Measurements from ENCODE around the gene TBC1D9.

The TBC1D9 gene

DNA sequence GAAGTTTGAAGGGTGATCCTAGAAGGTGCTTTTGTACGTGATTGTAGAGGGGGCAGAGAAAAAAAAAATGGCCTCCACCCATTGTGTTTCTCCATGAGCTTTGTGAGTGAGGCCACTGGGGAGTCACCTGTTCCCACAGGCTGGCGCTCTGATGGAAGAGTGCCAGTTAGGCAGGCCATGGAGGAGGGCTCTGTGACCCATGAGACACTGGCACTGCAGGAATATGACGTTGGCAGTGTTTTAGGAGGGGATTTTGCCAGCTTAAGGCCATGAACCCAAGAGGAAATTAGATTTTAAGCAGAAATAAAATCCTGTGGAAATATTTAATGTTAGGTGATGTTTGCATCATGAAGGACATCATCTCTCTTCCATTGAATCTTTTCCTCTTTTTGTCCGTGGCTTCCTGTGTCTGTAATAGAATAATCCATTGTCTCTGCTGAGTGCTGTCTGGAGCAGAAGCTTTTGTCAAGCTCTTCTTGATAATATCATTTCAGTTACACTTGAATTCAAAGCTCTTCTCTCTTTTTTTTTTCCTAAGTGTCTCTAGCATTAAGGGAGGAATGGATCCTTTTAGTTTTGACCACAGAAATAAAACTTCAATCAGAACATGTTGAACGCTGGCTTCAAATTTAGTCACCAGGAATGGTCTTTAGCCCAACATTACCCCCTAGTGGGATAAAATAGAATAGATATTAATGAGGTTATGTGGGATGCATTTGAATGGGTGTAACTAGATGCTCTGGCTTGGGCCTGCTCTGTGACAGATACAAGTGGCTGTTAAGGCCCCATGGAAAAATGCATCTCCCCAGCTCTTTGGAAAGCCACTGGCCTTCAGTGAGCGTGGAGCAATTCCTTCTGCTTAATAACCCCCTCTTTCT, 146.4 kb downstream of the TBC1D9 start:
- H3K9ac ChIP-seq (ENCODE audit: low read depth, low read length, poor library complexity, severe bottlenecking) = no peak overlapping the region
- H3K4me1 ChIP-seq (ENCODE audit: insufficient read depth, low read length, poor library complexity, severe bottlenecking) = no peaks in the 10 kb centered on the region
- no peak overlapping the region for H3K4me3 ChIP-seq (ENCODE audit: low read length, poor library complexity, severe bottlenecking)
- no peaks in the 10 kb centered on the region for H3F3A ChIP-seq (ENCODE audit: low read depth)
- H4K20me1 ChIP-seq (ENCODE audit: insufficient read depth, low read length, poor library complexity, severe bottlenecking) = no peaks in the 10 kb centered on the region
- no peak overlapping the region for H3K4me2 ChIP-seq (ENCODE audit: low read depth, low read length, poor library complexity, severe bottlenecking)
- no peaks in the 10 kb centered on the region for H3K79me2 ChIP-seq (ENCODE audit: insufficient read depth, low read length)
- no peaks in the 10 kb centered on the region for H3K9me3 ChIP-seq (ENCODE audit: insufficient read depth, low read depth, low read length)
- H2AFZ ChIP-seq (ENCODE audit: low read length) = peak overlapping the region; percentile 51
- H3K9me2 ChIP-seq (replicated peaks; ENCODE audit: low read depth, low read length) = no peaks in the 10 kb centered on the region
- TF ChIP-seq, protein P1, sequence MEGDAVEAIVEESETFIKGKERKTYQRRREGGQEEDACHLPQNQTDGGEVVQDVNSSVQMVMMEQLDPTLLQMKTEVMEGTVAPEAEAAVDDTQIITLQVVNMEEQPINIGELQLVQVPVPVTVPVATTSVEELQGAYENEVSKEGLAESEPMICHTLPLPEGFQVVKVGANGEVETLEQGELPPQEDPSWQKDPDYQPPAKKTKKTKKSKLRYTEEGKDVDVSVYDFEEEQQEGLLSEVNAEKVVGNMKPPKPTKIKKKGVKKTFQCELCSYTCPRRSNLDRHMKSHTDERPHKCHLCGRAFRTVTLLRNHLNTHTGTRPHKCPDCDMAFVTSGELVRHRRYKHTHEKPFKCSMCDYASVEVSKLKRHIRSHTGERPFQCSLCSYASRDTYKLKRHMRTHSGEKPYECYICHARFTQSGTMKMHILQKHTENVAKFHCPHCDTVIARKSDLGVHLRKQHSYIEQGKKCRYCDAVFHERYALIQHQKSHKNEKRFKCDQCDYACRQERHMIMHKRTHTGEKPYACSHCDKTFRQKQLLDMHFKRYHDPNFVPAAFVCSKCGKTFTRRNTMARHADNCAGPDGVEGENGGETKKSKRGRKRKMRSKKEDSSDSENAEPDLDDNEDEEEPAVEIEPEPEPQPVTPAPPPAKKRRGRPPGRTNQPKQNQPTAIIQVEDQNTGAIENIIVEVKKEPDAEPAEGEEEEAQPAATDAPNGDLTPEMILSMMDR (conservative IDR thresholded peaks at IDR 0.05; ENCODE audit: low read length) = peak; percentile 67
- TF ChIP-seq EZH2phosphoT487 (IDR thresholded peaks at IDR 0.05; ENCODE audit: borderline replicate concordance) = no peak
- H3K36me3 ChIP-seq (ENCODE audit: insufficient read depth, low read length) = no peaks in the 10 kb centered on the region
- H3K27me3 ChIP-seq (ENCODE audit: insufficient read depth, low read length, poor library complexity, severe bottlenecking) = no peaks in the 10 kb centered on the region

- Histone ChIP-seq H4K20me1 (ENCODE audit: insufficient read depth, low read length, poor library complexity, severe bottlenecking) (no peaks in the 10 kb centered on the region), H3K79me2 (ENCODE audit: insufficient read depth, low read length) (no peaks in the 10 kb centered on the region), H3K4me2 (ENCODE audit: low read depth, low read length, poor library complexity, severe bottlenecking) (no peak overlapping the region), H3K27me3 (ENCODE audit: insufficient read depth, low read length, poor library complexity, severe bottlenecking) (no peaks in the 10 kb centered on the region), H3K9me2 (replicated peaks; ENCODE audit: low read depth, low read length) (no peaks in the 10 kb centered on the region), H3K9ac (ENCODE audit: low read depth, low read length, poor library complexity, severe bottlenecking) (no peak overlapping the region), H3K4me1 (ENCODE audit: insufficient read depth, low read length, poor library complexity, severe bottlenecking) (no peaks in the 10 kb centered on the region), H3K36me3 (ENCODE audit: insufficient read depth, low read length) (no peaks in the 10 kb centered on the region), H3K4me3 (ENCODE audit: low read length, poor library complexity, severe bottlenecking) (no peak overlapping the region), H2AFZ (ENCODE audit: low read length) (no peak overlapping the region), H3F3A (ENCODE audit: low read depth) (no peaks in the 10 kb centered on the region), H3K9me3 (ENCODE audit: insufficient read depth, low read depth, low read length) (no peaks in the 10 kb centered on the region)
- TF ChIP-seq, protein P1 (conservative IDR thresholded peaks at IDR 0.05; ENCODE audit: low read length) = no peak
- no peak for TF ChIP-seq EZH2phosphoT487 (IDR thresholded peaks at IDR 0.05; ENCODE audit: borderline replicate concordance)
Measured at GRCh38 chr4:140607852-140608251, 148.3 kb downstream of the TBC1D9 start.

GRCh38 chr4:140604544-140604943, 151.6 kb downstream of the TBC1D9 start:
- Histone ChIP-seq H3K27me3 (ENCODE audit: insufficient read depth, low read length, poor library complexity, severe bottlenecking) (no peaks in the 10 kb centered on the region), H3K9me2 (replicated peaks; ENCODE audit: low read depth, low read length) (no peaks in the 10 kb centered on the region), H3K4me1 (ENCODE audit: insufficient read depth, low read length, poor library complexity, severe bottlenecking) (no peaks in the 10 kb centered on the region), H3K9me3 (ENCODE audit: insufficient read depth, low read depth, low read length) (no peaks in the 10 kb centered on the region), H3K36me3 (ENCODE audit: insufficient read depth, low read length) (no peaks in the 10 kb centered on the region), H2AFZ (ENCODE audit: low read length) (no peak overlapping the region), H3K9ac (ENCODE audit: low read depth, low read length, poor library complexity, severe bottlenecking) (no peak overlapping the region), H3K4me3 (ENCODE audit: low read length, poor library complexity, severe bottlenecking) (no peak overlapping the region), H3F3A (ENCODE audit: low read depth) (no peaks in the 10 kb centered on the region), H3K4me2 (ENCODE audit: low read depth, low read length, poor library complexity, severe bottlenecking) (no peak overlapping the region), H3K79me2 (ENCODE audit: insufficient read depth, low read length) (no peaks in the 10 kb centered on the region), H4K20me1 (ENCODE audit: insufficient read depth, low read length, poor library complexity, severe bottlenecking) (no peaks in the 10 kb centered on the region)
- TF ChIP-seq, protein P1 (conservative IDR thresholded peaks at IDR 0.05; ENCODE audit: low read length) = no peak; the same call in 1 of the 2 replicates
- no peak for TF ChIP-seq EZH2phosphoT487 (IDR thresholded peaks at IDR 0.05; ENCODE audit: borderline replicate concordance)

Measured in Loucy (cell line).